Testis (tissue), 2 donors: ENCODE measurements around the gene NAA20.

Source experiments
- POLR2A ChIP-seq: fragments of 450-650 bp; IDR thresholded peaks from one replicate; pipeline ENCODE4 v1.6.1; 2017; ENCODE audit warnings: antibody characterized with exemption, mild to moderate bottlenecking, moderate library complexity
- TF ChIP-seq, protein P1 (sequence below), 3 experiments: fragments of 450-650 bp in 2 of 3; fragments of 200-600 bp in 1 of 3; sonication (generic) in 1 of 3; IDR thresholded peaks; one replicate each; pipeline ENCODE4 v1.5.1; 2016 to 2019; ENCODE audit warnings: antibody characterized with exemption in 3 of 3, mild to moderate bottlenecking in 2 of 3, moderate library complexity in 1 of 3

DNA sequence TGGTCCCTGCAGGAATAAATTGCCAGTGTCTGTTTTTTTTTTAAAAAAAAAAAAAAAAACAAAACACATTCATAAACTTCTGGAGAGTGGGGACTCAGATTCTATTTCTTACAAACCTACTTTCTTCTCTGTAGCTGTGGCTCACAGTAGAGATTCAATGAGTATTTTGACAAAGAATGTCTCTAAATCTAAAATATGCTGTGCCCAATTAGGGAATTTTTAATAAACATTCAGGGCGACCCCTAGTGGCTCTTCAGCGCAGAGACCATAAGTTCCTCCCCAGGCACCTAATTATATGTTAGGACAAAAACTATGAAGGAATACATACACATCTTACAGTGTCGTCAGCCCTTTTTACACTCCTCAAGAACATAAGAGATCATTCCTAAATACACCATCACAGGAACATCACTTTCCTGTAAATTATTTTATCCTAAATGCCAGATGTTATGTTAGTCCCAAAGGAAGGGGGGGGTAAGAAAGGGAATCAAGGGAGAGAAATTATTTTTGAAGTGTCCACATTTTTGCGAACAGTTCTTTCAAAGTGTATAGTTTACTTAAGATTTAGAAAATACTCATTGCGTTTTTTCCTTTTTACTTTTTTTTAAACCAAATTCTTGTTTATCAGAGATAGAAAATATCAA, 21.8 kb upstream of the NAA20 start:
- TF ChIP-seq, protein P1, sequence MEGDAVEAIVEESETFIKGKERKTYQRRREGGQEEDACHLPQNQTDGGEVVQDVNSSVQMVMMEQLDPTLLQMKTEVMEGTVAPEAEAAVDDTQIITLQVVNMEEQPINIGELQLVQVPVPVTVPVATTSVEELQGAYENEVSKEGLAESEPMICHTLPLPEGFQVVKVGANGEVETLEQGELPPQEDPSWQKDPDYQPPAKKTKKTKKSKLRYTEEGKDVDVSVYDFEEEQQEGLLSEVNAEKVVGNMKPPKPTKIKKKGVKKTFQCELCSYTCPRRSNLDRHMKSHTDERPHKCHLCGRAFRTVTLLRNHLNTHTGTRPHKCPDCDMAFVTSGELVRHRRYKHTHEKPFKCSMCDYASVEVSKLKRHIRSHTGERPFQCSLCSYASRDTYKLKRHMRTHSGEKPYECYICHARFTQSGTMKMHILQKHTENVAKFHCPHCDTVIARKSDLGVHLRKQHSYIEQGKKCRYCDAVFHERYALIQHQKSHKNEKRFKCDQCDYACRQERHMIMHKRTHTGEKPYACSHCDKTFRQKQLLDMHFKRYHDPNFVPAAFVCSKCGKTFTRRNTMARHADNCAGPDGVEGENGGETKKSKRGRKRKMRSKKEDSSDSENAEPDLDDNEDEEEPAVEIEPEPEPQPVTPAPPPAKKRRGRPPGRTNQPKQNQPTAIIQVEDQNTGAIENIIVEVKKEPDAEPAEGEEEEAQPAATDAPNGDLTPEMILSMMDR (IDR thresholded peaks at IDR 0.05), result peak; percentile 79 to 85 (median 83)
- TF ChIP-seq POLR2A, result no peak
